NCI-H82 (cell line): ENCODE measurements around the gene CSRP1.
A peak's percentile ranks its signal among the peaks of the same experiment; 100 is the strongest.
"Not testable (repeated sequence)": the region's sequence is repeated elsewhere in the genome, so short reads cannot be mapped to it uniquely, and the experiment has no call there.

Experiments
- DNase-seq: peaks from one replicate; lab custom pipeline; 2025; lab: John Stamatoyannopoulos, UW

Gene CSRP1

DNA sequence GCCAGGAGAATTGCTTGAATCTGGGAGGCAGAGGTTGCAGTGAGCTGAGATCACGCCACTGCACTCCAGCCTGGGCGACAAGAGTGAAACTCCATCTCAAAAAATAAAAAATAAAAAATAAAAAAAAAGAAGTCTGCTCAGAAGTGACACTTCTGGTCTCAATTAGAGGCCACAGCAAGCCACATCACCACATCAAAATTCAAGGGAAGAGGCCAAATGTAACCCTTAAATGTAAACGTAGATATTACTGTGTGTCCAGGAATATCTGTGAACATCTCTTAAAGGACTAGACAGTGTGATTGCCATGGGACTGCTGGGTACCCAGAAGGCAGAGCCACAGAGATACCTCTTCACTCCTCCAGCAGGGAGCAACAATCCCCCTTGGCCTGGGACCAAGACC is 28.3 kb downstream of the CSRP1 start:
- not testable (repeated sequence) for DNase-seq

GRCh38 chr1:201476670-201477344 is 30.1 kb downstream of the CSRP1 start:
- DNase-seq = no peak

GRCh38 chr1:201475915-201476669 is 30.8 kb downstream of the CSRP1 start:
- DNase-seq = no peak

- DNase-seq = no peak
These were observed 31.8 kb downstream of the CSRP1 start for GRCh38 chr1:201475130-201475529.

DNA sequence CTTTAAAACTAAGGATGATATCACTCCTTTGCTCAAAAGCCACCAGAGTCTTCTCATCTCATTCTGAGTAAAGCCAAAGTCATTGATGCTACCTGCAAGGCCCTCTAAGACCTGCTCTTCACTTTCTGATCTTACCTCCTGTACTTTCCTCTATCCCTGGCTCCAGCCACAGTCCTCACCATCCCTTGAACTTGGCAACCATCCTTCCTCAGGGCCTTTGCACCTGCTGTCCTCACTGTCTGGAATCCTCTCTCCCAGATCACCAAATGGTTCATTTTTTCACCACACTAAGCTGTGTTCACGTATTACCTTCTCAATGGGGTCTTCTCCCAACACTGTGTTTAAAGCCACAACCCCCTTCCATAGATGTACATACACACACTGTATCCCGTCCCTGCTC is 33.6 kb downstream of the CSRP1 start:
- DNase-seq = no peak

GRCh38 chr1:201472321-201472720 is 34.6 kb downstream of the CSRP1 start:
- not testable (repeated sequence) for DNase-seq

DNA sequence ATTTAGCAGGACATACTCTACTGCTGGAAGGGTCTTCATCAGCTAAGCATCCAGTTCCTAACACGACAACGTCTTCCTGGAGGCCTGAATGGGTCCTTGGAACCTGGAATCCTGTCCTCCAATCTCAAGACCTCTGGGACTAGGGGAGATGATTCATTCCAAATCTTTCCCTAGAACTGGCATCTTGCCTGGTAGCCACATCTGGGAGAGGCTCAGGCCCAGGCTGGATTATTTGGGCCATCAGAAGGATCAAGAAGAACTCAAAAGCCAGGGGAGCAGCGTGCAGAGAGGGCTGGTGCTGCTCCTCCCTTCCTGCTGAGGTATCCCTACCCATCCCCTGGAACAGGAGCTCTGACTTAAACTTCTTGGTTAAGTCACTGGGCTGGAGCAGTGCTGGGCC is 35.2 kb downstream of the CSRP1 start:
- DNase-seq = no peak

DNA sequence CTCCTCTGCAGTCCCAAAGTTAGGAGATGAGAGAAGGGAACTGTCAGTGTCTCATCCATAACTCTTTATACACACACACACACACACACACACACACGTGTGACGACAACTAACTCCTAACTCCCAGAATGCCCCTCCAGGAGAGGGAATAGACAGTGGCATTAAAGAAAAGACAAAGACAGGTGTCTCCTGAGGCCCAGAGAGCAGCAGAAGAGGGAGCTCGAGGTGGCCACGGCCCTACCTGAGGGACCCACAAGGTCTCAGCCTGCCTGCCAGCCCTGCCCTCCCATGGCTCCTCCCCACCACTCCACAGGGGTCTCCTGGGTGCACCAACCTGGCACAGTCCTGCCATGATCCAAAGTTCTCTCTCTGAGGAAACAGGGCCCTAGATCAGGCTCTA is 36.3 kb downstream of the CSRP1 start:
- DNase-seq = no peak

- DNase-seq = no peak
These were observed 37.3 kb downstream of the CSRP1 start for GRCh38 chr1:201469645-201470074.

DNA sequence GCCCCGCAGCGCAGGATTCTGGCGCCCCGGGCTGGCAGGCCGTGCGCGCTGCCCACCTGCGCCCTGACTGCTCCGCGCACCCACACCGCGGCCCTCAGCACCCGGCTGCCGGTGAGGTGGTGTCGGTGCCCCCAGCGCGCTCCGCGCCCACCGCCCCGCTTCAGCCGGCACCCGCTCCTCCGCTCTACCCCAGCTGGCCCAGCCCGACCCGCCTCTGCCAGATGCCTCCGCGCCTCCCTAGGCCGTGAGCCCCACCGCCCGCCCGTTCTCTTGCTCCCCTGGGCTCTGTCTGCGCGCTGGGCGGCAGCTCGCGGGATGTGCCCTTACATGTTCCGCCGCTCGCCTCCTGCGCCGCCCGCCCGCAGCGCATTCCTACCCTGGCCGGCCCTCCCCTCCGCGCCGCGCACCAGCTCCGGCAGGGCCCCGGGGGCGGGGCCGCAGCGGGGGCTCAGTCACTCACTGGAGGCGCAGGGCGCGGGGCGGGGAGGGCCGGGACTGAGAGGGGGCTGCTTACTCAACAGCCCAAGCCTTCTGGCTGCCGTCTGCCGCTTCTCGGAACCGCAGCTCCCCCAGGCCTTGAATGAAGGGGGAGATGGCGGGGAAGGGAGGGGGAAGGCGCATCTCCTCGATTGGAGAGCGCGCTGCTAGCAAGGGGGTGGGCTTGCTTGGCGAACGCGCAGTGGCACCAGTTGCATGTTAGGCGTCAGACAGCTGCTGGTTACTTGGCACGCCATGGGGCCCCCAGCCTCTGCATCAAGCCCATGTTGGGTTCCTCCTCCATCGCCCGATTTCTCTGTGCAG is 37.9 kb downstream of the CSRP1 start, which contains the start of gene PHLDA3:
TSS of gene PHLDA3 (minus strand) at position 345 of the 801 bp plus-strand sequence. CDS start 402 bp downstream, outside the sequence.
- peak; percentile 93 for DNase-seq

DNA sequence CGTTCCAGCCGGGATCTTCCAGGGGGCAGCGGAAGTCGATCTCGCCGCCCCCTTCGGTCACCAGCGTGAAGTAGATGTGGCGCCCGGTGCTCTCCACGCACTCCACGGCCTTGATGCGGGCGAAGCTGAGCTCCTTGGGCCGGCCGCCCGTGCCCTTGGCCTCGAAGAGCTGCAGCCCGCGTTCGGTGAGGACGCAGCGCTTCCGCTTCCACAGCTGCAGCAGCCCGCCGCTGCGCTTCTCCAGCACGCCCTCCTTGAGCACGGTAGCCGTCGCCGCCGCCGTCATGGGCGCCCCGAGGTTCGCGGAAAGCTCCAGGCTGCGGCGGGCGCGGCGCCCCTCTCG is 38.5 kb downstream of the CSRP1 start:
- DNase-seq = no peak

- peak; percentile 36 for DNase-seq
These were observed 40.4 kb downstream of the CSRP1 start for GRCh38 chr1:201466492-201466891.

- DNase-seq = no peak
These were observed 41.1 kb downstream of the CSRP1 start for GRCh38 chr1:201465698-201466290.

DNA sequence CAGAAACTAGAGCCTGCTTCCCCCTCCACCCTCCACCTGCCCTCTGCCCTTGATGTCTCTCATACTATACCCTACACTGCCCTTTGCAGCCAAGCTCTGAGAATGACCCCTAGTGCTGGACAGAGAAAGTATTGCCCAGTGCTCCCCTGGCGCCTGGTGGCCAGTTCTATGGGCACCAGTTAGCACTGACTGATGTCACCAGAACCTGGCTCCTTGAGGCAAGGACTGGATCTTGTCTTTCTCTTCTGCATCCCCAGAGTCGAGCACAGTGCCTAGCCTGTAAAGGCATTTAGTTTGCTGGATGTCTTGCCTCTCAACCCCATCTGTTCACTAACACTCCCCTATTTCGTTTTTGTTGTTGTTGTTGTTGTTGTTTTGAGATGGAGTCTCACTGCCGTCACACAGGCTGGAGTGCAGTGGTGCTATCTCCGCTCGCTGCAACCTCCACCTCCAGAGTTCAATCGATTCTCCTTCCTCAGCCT is 43.8 kb downstream of the CSRP1 start:
- DNase-seq = no peak

GRCh38 chr1:201461645-201462441 is 45.1 kb downstream of the CSRP1 start:
- no peak for DNase-seq

DNA sequence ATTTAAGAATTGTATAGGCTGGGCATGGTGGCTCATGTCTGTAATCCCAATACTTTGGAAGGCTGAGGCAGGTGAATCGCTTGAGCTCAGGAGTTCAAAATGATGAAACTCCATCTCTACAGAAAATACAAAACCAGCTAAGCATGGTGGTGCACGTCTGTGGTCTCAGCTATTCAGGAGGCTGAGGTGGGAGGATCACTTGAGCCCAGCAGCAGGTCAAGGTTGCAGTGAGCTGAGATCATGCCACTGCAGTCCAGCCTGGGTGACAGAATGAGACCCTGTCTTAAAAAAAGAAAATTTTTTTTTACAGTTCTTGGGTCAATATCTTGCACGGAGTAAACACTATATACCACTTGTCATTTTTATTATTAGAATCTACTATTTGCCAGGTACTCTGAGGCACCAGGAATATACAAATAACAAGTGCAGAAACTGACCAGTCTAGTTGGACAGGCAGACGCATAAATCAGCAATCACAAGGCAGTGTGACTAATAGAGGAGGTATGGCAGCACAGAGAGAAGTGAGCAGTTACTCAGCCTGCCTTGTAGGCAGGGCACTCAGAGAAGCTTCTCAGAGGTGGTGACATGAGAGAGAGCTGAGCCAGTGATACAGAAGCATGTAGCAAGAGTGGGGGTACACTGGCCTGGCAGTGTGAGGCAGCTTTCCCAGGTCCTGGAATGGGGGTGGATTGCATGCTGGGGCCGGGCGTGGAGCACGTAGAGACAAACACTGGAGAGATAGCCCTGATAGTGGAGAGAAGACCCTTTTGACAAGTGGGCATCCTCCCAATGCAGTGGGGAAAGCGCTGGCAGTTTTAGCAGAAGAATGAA is 45.9 kb downstream of the CSRP1 start:
- DNase-seq = no peak

GRCh38 chr1:201459775-201460174 is 47.1 kb downstream of the CSRP1 start:
- DNase-seq = no peak

DNA sequence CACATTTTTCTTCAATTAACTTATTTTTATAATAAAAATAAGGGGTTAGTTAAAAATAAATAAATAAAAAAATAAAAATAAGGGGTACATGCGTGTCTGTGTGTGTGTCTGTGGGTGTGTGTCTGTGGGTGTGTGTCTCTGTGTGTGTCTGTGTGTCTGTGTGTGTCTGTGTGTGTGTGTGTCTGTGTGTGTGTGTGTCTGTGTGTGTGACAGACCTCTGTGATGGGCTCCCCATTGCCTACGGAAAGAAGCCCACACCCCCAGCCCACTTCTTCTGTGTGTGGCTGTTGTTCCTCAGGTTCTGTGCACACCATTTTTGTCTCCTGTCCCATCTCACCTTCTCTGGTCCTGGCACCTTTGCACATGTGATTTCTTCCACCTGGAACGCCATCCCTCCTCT is 47.9 kb downstream of the CSRP1 start:
- no peak for DNase-seq

GRCh38 chr1:201457508-201457960 is 49.4 kb downstream of the CSRP1 start:
- DNase-seq = no peak
